GM23248 (cell line): ENCODE results near the gene GRWD1. TPM values are rescaled to one million over a fixed set of nuclear protein-coding genes. Genes with fewer than 3 reads are reported as not detected.

Source experiments
- DNase-seq: peaks from one replicate; pipeline ENCODE4 v3.0.0-alpha.2; 2015
- H2AFZ ChIP-seq: fragments of 200-600 bp; sonication (generic); 2 replicates; pipeline ENCODE4 v1.6.1; 2016; ENCODE audit warnings: antibody characterized with exemption
- H3F3A ChIP-seq: fragments of 200-600 bp; sonication (generic); 2 replicates; pipeline ENCODE4 v1.6.1; 2016; ENCODE audit warnings: mild to moderate bottlenecking, antibody characterized with exemption, mixed run types; ENCODE audit not compliant: insufficient read depth
- H3K27ac ChIP-seq: fragments of 200-600 bp; sonication (generic); 2 replicates; pipeline ENCODE4 v1.5.1; 2016; ENCODE audit warnings: mild to moderate bottlenecking
- H3K27me3 ChIP-seq: fragments of 200-600 bp; sonication (generic); replicated peaks from 2 replicates; pipeline ENCODE4 v1.6.1; 2016; ENCODE audit warnings: mild to moderate bottlenecking; ENCODE audit not compliant: insufficient read depth
- H3K36me3 ChIP-seq: fragments of 200-600 bp; sonication (generic); 2 replicates; pipeline ENCODE4 v1.6.1; 2016; ENCODE audit warnings: low read depth, mild to moderate bottlenecking
- H3K4me1 ChIP-seq: fragments of 200-600 bp; sonication (generic); 2 replicates; pipeline ENCODE4 v1.6.1; 2016; ENCODE audit warnings: mild to moderate bottlenecking; ENCODE audit not compliant: insufficient read depth
- H3K4me2 ChIP-seq: fragments of 200-600 bp; sonication (generic); one replicate; pipeline ENCODE4 v1.6.1; 2016; ENCODE audit warnings: mild to moderate bottlenecking; ENCODE audit not compliant: unreplicated experiment
- H3K4me3 ChIP-seq: fragments of 200-600 bp; sonication (generic); 2 replicates; pipeline ENCODE4 v1.5.1; 2016; ENCODE audit warnings: mild to moderate bottlenecking
- H3K79me2 ChIP-seq: fragments of 200-600 bp; sonication (generic); 2 replicates; pipeline ENCODE4 v1.6.1; 2016; ENCODE audit warnings: mild to moderate bottlenecking; ENCODE audit not compliant: insufficient read depth
- H3K9ac ChIP-seq: fragments of 200-600 bp; sonication (generic); 2 replicates; pipeline ENCODE4 v1.6.1; 2016; ENCODE audit warnings: mild to moderate bottlenecking
- H3K9me2 ChIP-seq: fragments of 200-600 bp; sonication (generic); 2 replicates; pipeline ENCODE4 v1.6.1; 2016; ENCODE audit warnings: mixed run types, mild to moderate bottlenecking, moderate library complexity; ENCODE audit not compliant: insufficient read depth
- H3K9me3 ChIP-seq: fragments of 200-600 bp; sonication (generic); one replicate; pipeline ENCODE4 v1.6.1; 2017; ENCODE audit warnings: low read depth
- H4K20me1 ChIP-seq: fragments of 200-600 bp; sonication (generic); 2 replicates; pipeline ENCODE4 v1.6.0; 2016; ENCODE audit not compliant: insufficient read depth
- EZH2 ChIP-seq: fragments of 200-600 bp; sonication (generic); IDR thresholded peaks from 2 replicates; pipeline ENCODE4 v1.6.1; 2018; ENCODE audit warnings: antibody characterized with exemption, mild to moderate bottlenecking; ENCODE audit not compliant: insufficient read depth, poor library complexity, severe bottlenecking
- EZH2phosphoT487 ChIP-seq: fragments of 200-600 bp; sonication (generic); IDR thresholded peaks from 2 replicates; pipeline ENCODE4 v1.6.1; 2018; ENCODE audit warnings: antibody characterized with exemption, moderate library complexity, mild to moderate bottlenecking, low read depth; ENCODE audit not compliant: insufficient read depth
- WGBS, 2 experiments: methylation state at CpG; one replicate each; pipeline ENCODE4 v1.1.6; 2015 to 2017; ENCODE audit warnings: low lambda C conversion rate in 2 of 2, low coverage in 1 of 2; ENCODE audit errors: missing lambda C conversion rate in 2 of 2; 5-methylcytosine and 5-hydroxymethylcytosine counted together
- in situ Hi-C: fragments of 300-500 bp; cut with MboI; formaldehyde crosslinking; loops from 2 replicates; pipeline ENCODE4 v1.15.0; 2020
- polyA plus RNA-seq: library from polyadenylated mRNA; unstranded; fragments of >200 nt; fragmentation: Nextera tagmentation; extraction: Ambion mirVana; gene quantifications from 2 replicates; pipeline ENCODE4 v1.2.1, GENCODE V29; 2016
- total RNA-seq: library from RNA; depleted of rRNA; stranded (reverse); fragments of >200 nt; shearing (Covaris generic); gene quantifications from 2 replicates; pipeline ENCODE4 v1.2.3, GENCODE V29; 2014

Gene GRWD1
- total and polyA plus RNA-seq, 2 experiments from 2014 or later, result 34.1 to 36.6 TPM

DNA sequence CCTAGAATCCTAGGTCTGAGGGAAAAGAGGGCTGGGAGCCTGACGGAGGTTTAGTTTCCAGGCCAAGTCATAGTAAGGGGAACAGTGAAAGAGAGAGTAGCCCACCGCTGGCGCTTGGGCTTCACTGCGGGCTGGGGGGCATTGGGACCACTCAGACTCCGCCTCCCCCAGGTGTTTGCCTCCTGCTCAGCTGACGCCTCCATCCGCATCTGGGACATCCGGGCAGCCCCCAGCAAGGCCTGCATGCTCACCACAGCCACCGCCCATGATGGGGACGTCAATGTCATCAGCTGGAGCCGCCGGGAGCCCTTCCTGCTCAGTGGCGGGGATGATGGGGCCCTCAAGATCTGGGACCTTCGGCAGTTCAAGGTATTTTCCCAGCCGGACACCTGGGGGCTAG lies 5.1 kb downstream of the GRWD1 start:
- no peak for TF ChIP-seq EZH2phosphoT487
- TF ChIP-seq EZH2, result no peak
- Histone ChIP-seq H3K79me2 (peaks cover 29% of the 10 kb centered on the region), H3K27me3 (no peaks in the 10 kb centered on the region), H3K27ac (no peak overlapping the region), H3K9me3 (no peaks in the 10 kb centered on the region), H3K4me3 (no peak overlapping the region), H3K36me3 (peaks cover 15% of the 10 kb centered on the region), H3K9ac (no peak overlapping the region), H4K20me1 (no peaks in the 10 kb centered on the region), H3K4me1 (no peaks in the 10 kb centered on the region), H3K9me2 (no peaks in the 10 kb centered on the region), H3F3A (no peaks in the 10 kb centered on the region), H3K4me2 (no peak overlapping the region), H2AFZ (no peak overlapping the region)
- in situ Hi-C loops, result no loop called here
- WGBS, 2 experiments, result 96 to 97% methylated on average over 6 to 15 of the region's 15 CpGs
- no peak for DNase-seq

DNA sequence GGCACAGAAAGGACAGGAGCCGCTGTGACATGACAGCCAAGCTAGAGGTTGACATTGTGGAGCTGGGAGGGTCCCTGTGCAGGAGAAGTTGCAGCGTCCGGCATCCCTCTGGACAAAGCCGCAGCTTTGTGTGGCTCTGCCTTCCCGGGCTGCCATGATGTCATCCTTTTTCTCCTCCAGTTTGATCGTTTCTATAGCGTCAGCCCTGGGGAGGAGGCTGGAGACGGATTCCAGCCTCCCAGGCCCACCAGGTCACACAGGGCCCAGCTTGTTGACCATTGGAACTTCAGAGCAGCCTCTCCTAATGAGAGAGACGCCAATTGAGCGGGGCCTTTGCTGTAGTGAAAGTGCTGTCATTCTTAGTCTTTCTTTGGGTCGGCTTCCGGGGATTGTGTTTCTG lies 5.8 kb downstream of the GRWD1 start:
- Histone ChIP-seq H3K9me2 (no peaks in the 10 kb centered on the region), H4K20me1 (no peaks in the 10 kb centered on the region), H3K79me2 (peaks cover 22% of the 10 kb centered on the region), H3K27me3 (no peaks in the 10 kb centered on the region), H3K4me3 (no peak overlapping the region), H3K9ac (no peak overlapping the region), H3K4me1 (no peaks in the 10 kb centered on the region), H3K4me2 (no peak overlapping the region), H3K27ac (no peak overlapping the region), H3F3A (no peaks in the 10 kb centered on the region), H3K36me3 (peaks cover 15% of the 10 kb centered on the region), H2AFZ (no peak overlapping the region), H3K9me3 (no peaks in the 10 kb centered on the region)
- DNase-seq, result no peak
- 87 to 88% methylated on average over 12 of the region's 12 CpGs for WGBS, 2 experiments
- in situ Hi-C loops, result no loop called here
- TF ChIP-seq EZH2, result no peak
- no peak for TF ChIP-seq EZH2phosphoT487

DNA sequence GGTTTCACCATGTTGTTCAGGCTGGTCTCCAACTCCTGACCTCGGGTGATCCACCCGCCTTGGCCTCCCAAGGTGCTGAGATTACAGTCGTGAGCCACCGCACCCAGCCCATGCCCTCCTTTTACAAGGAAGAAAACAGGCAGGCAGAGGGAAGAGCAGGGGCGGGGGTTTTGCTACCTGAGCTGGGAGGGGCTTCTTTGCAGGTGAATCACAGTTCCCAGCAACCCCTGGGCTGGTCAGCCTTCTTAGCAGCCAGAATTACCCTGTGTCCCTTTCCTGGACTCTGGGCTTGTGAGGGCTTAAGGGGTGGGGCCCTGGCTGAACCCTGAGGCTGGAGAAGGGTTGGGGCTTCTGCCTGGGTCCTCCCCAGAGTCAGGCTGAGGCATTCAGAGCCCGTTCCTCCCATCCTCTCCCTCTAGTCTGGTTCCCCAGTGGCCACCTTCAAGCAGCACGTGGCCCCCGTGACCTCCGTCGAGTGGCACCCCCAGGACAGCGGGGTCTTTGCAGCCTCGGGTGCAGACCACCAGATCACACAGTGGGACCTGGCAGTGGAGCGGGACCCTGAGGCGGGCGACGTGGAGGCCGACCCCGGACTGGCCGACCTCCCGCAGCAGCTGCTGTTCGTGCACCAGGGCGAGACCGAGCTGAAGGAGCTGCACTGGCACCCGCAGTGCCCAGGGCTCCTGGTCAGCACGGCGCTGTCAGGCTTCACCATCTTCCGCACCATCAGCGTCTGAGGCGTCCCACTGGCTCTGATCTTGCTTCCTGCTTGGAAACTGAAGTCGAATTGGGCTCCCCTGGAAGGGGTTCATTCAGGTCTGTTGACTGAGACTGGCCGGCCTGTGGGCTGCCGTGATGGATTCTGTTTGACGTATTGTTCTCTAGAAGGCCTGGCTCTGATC lies 6.8 kb downstream of the GRWD1 start:
- H3K4me1 ChIP-seq, result no peaks in the 10 kb centered on the region
- no peaks in the 10 kb centered on the region for H3K27me3 ChIP-seq
- H3K27ac ChIP-seq, result no peak overlapping the region

DNA sequence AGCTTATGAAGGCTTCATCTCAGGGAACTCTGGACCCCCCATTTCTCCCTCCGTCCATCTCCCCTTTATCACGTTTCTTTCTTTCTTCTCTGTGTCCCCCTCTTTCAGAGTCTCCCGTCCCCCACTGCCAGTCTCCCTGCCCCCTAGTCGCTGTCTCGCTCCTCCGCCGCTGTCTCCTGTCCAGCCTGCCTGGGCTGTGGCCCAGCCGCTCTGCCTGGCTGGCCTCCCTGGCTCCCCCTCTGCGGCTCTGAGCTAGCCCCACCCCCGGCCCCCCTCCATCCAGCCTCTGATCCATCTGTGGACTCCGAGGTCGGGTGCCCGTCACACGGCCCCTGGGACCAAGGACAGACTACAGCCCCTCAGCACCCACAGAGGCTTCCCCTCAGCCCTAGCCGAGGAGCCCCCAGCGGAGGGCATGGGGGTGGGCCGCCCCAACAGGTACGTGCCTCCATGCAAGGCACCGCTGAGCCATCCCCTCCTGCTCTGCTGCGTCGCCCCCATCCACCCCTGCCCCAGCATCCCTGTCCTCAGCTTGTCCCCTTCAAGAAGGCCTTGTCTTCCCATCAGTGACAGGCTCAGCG lies 8.5 kb downstream of the GRWD1 start:
- Histone ChIP-seq H3K79me2 (no peaks in the 10 kb centered on the region), H3K4me1 (no peaks in the 10 kb centered on the region), H3F3A (no peaks in the 10 kb centered on the region), H3K27ac (no peak overlapping the region), H2AFZ (no peak overlapping the region), H3K36me3 (no peaks in the 10 kb centered on the region; the same call in 1 of the 2 replicates), H3K9me3 (no peaks in the 10 kb centered on the region), H4K20me1 (no peaks in the 10 kb centered on the region), H3K4me2 (no peak overlapping the region), H3K4me3 (no peak overlapping the region), H3K27me3 (no peaks in the 10 kb centered on the region), H3K9ac (no peak overlapping the region), H3K9me2 (no peaks in the 10 kb centered on the region)
- WGBS, 2 experiments, result 92 to 93% methylated on average over 8 to 22 of the region's 22 CpGs
- no peak for DNase-seq
- TF ChIP-seq EZH2, result no peak
- in situ Hi-C loops, result no loop called here

More for the DNA sequence above, 6.8 kb downstream of the GRWD1 start:
- H3K9ac ChIP-seq, result no peak overlapping the region
- H3K9me2 ChIP-seq, result no peaks in the 10 kb centered on the region
- DNase-seq, result no peak
- peaks cover 10% of the 10 kb centered on the region for H3K36me3 ChIP-seq
- H3F3A ChIP-seq, result no peaks in the 10 kb centered on the region
- H3K4me3 ChIP-seq, result no peak overlapping the region
- H2AFZ ChIP-seq, result no peak overlapping the region
- no peaks in the 10 kb centered on the region for H4K20me1 ChIP-seq
- 88 to 92% methylated on average over 22 to 33 of the region's 33 CpGs for whole genome bisulfite sequencing, 2 experiments
- TF ChIP-seq EZH2phosphoT487 (no peak), EZH2 (no peak)
- H3K79me2 ChIP-seq, result peaks cover 15% of the 10 kb centered on the region
- in situ Hi-C loops, result no loop called here
- no peak overlapping the region for H3K4me2 ChIP-seq
- no peaks in the 10 kb centered on the region for H3K9me3 ChIP-seq
